PC-3 (cell line): ENCODE measurements around the gene HOPX. TPM values are rescaled to one million over a fixed set of nuclear protein-coding genes. Genes with fewer than 3 reads are reported as not detected.

Experiments used
- ATAC-seq: fragments of 200-7000 bp; cut with Tn5 transposase; 2 replicates; pipeline ENCODE4 v1.9.1; 2020; ENCODE audit warnings: mild to moderate bottlenecking, moderate library complexity
- BruUV-seq: library from RNA; stranded (reverse); fragments of 400-500 nt; replicated peaks from 2 replicates; lab custom pipeline; 2021; lab: Mats Ljungman, UMichigan
- CTCF ChIA-PET: fragments of 300-600 bp; sonication (Branson Sonifier 250); formaldehyde crosslinking; loops from one replicate; lab custom pipeline; 2022; ENCODE audit warnings: antibody characterized with exemption; lab: Charles Lee
- POLR2A ChIA-PET: fragments of 300-600 bp; sonication (Branson Sonifier 250); formaldehyde crosslinking; loops from one replicate; lab custom pipeline; 2022; ENCODE audit warnings: antibody characterized with exemption; ENCODE audit not compliant: unreplicated experiment; lab: Charles Lee
- DNase-seq: peaks from one replicate; pipeline ENCODE4 v3.0.0-alpha.2; 2015
- H2AFZ ChIP-seq: fragments of 300-600 bp; sonication (generic); 2 replicates; pipeline ENCODE4 v1.6.0; 2016; ENCODE audit warnings: antibody characterized with exemption, low read length
- H3F3A ChIP-seq: fragments of 300-600 bp; sonication (generic); one replicate; pipeline ENCODE4 v1.6.0; 2017; ENCODE audit warnings: antibody characterized with exemption, low read length, control low read depth, mild to moderate bottlenecking; ENCODE audit not compliant: unreplicated experiment
- H3K27ac ChIP-seq: fragments of 300-600 bp; sonication (generic); 2 replicates; pipeline ENCODE4 v1.5.1; 2016; ENCODE audit warnings: mild to moderate bottlenecking, low read length
- H3K27me3 ChIP-seq: fragments of 300-600 bp; sonication (generic); 2 replicates; pipeline ENCODE4 v1.6.1; 2016; ENCODE audit warnings: low read length, mixed read lengths
- H3K36me3 ChIP-seq: fragments of 300-600 bp; sonication (generic); 2 replicates; pipeline ENCODE4 v1.6.1; 2016; ENCODE audit warnings: low read depth, mixed run types, low read length, mixed read lengths
- H3K4me1 ChIP-seq: fragments of 300-600 bp; sonication (generic); 2 replicates; pipeline ENCODE4 v1.5.1; 2016; ENCODE audit warnings: low read length; ENCODE audit not compliant: insufficient read depth
- H3K4me2 ChIP-seq: fragments of 300-600 bp; sonication (generic); 2 replicates; pipeline ENCODE4 v1.6.0; 2016; ENCODE audit warnings: low read length
- H3K4me3 ChIP-seq: fragments of 300-600 bp; sonication (generic); 2 replicates; pipeline ENCODE4 v1.5.1; 2016; ENCODE audit warnings: mild to moderate bottlenecking, low read length, mixed read lengths
- H3K79me2 ChIP-seq: fragments of 300-600 bp; sonication (generic); 2 replicates; pipeline ENCODE4 v1.6.1; 2017; ENCODE audit warnings: low read length, mixed read lengths
- H3K9ac ChIP-seq: fragments of 300-600 bp; sonication (generic); 2 replicates; pipeline ENCODE4 v1.6.0; 2016; ENCODE audit warnings: mild to moderate bottlenecking, low read length
- H3K9me2 ChIP-seq: fragments of 300-600 bp; sonication (generic); replicated peaks from 2 replicates; pipeline ENCODE4 v1.6.1; 2016; ENCODE audit warnings: mixed run types, low read length, mixed read lengths
- H3K9me3 ChIP-seq: fragments of 300-600 bp; sonication (generic); 2 replicates; pipeline ENCODE4 v1.6.1; 2016; ENCODE audit warnings: low read length, mixed read lengths
- H4K20me1 ChIP-seq: fragments of 300-600 bp; sonication (generic); 2 replicates; pipeline ENCODE4 v1.6.1; 2016; ENCODE audit warnings: low read length, mixed read lengths
- CTCF ChIP-seq: fragments of 300-600 bp; sonication (generic); conservative IDR thresholded peaks from 2 replicates; pipeline ENCODE4 v1.5.1; 2017; ENCODE audit warnings: antibody characterized with exemption, low read depth, mild to moderate bottlenecking, low read length
- EZH2 ChIP-seq: fragments of 300-600 bp; sonication (generic); IDR thresholded peaks from one replicate; pipeline ENCODE4 v1.6.1; 2017; ENCODE audit warnings: antibody characterized with exemption, mild to moderate bottlenecking, low read length; ENCODE audit not compliant: unreplicated experiment
- EZH2phosphoT487 ChIP-seq: fragments of 300-600 bp; sonication (generic); IDR thresholded peaks from 2 replicates; pipeline ENCODE4 v1.6.1; 2018; ENCODE audit warnings: mild to moderate bottlenecking, antibody characterized with exemption, low read length, borderline replicate concordance
- intact Hi-C: fragments of 100-400 bp; cut with micrococcal nuclease; formaldehyde crosslinking; loops from 2 replicates; pipeline ENCODE4 v1.9.0; 2023
- total RNA-seq: library from RNA; depleted of rRNA; stranded (reverse); fragments of >200 nt; gene quantifications from 2 replicates; pipeline ENCODE4 v1.2.3, GENCODE V29; 2014

HOPX gene
- total RNA-seq, 1 experiment from 2014 or later = 0.87 TPM

GRCh38 chr4:56691425-56691824 lies 10.3 kb upstream of the HOPX start:
- intact Hi-C loops = no loop called here
- no peaks in the 10 kb centered on the region for H4K20me1 ChIP-seq
- H3K79me2 ChIP-seq = no peaks in the 10 kb centered on the region
- no peak overlapping the region for H3K4me2 ChIP-seq
- TF ChIP-seq CTCF = no peak
- no peak for TF ChIP-seq EZH2phosphoT487
- no peak for TF ChIP-seq EZH2
- H3K4me1 ChIP-seq = peaks cover 5% of the 10 kb centered on the region
- no peaks in the 10 kb centered on the region for H3K9me3 ChIP-seq
- H2AFZ ChIP-seq = no peak overlapping the region
- DNase-seq = no peak
- H3K36me3 ChIP-seq = no peaks in the 10 kb centered on the region
- no peak overlapping the region for H3K27ac ChIP-seq
- H3K4me3 ChIP-seq = no peak overlapping the region
- no peaks in the 10 kb centered on the region for H3K27me3 ChIP-seq
- no TSS peak for BruUV-seq
- POLR2A ChIA-PET = no interaction called here
- H3F3A ChIP-seq = no peaks in the 10 kb centered on the region
- CTCF ChIA-PET = no interaction called here
- no peak for ATAC-seq
- H3K9ac ChIP-seq = no peak overlapping the region
- H3K9me2 ChIP-seq = no peaks in the 10 kb centered on the region

- DNase-seq (no peak), ATAC-seq (no peak)
- no TSS peak for BruUV-seq
- Histone ChIP-seq H3K4me2 (no peak overlapping the region), H3K36me3 (no peaks in the 10 kb centered on the region), H3K9me2 (no peaks in the 10 kb centered on the region), H3K9me3 (no peaks in the 10 kb centered on the region), H3K27ac (no peak overlapping the region), H3K79me2 (no peaks in the 10 kb centered on the region), H4K20me1 (no peaks in the 10 kb centered on the region), H3F3A (no peaks in the 10 kb centered on the region), H2AFZ (no peak overlapping the region), H3K4me3 (no peak overlapping the region), H3K9ac (no peak overlapping the region), H3K27me3 (no peaks in the 10 kb centered on the region), H3K4me1 (peaks cover under 1% of the 10 kb centered on the region; the same call in 1 of the 2 replicates)
- ChIA-PET CTCF (interaction anchor here (0.6 kb wide), 1 partner anchor 49 kb away, joined by 14 read pairs; no protein-coding TSS in a partner anchor), POLR2A (no interaction called here)
- no peak for TF ChIP-seq CTCF
- TF ChIP-seq EZH2phosphoT487 = no peak
- no peak for TF ChIP-seq EZH2
- intact Hi-C loops = no loop called here
These were observed 9.3 kb upstream of the HOPX start for GRCh38 chr4:56690393-56690792.

GRCh38 chr4:56689201-56689969 lies 8.3 kb upstream of the HOPX start:
- BruUV-seq = no TSS peak
- ChIA-PET CTCF (no interaction called here), POLR2A (no interaction called here)
- Histone ChIP-seq H3K27me3 (no peaks in the 10 kb centered on the region), H3K79me2 (no peaks in the 10 kb centered on the region), H3K27ac (no peak overlapping the region), H3K4me1 (peaks cover 5% of the 10 kb centered on the region; the same call in 1 of the 2 replicates), H3K4me2 (no peak overlapping the region), H2AFZ (no peak overlapping the region), H3K4me3 (no peak overlapping the region), H4K20me1 (no peaks in the 10 kb centered on the region), H3K9me3 (no peaks in the 10 kb centered on the region), H3K9ac (no peak overlapping the region), H3F3A (no peaks in the 10 kb centered on the region), H3K36me3 (no peaks in the 10 kb centered on the region), H3K9me2 (no peaks in the 10 kb centered on the region)
- DNase-seq (no peak), ATAC-seq (no peak)
- intact Hi-C loops = no loop called here
- TF ChIP-seq CTCF (no peak), EZH2phosphoT487 (no peak), EZH2 (no peak)
